Upper lobe of left lung (tissue), 6 donors: ENCODE results near the gene RDH14. TPM values are rescaled to one million over a fixed set of nuclear protein-coding genes. Genes with fewer than 3 reads are reported as not detected.

Source experiments
- ATAC-seq, 2 donors: fragments of 200-7000 bp; cut with Tn5 transposase; one replicate each; pipeline ENCODE4 v1.9.1; 2022; ENCODE audit warnings: mild to moderate bottlenecking in 2 of 2, moderate library complexity in 2 of 2; ENCODE audit not compliant: low FRiP score in 2 of 2
- DNase-seq, 2 donors: peaks; one replicate each; pipeline ENCODE4 v3.0.0-alpha.2; 2019 to 2020
- H3K27ac ChIP-seq, 4 donors: fragments of 200-600 bp; sonication (generic); one replicate each; pipeline ENCODE4 v1.5.1; 2016 to 2019
- H3K27me3 ChIP-seq, 4 donors: fragments of 200-600 bp; sonication (generic); one replicate each; pipeline ENCODE4 v1.5.1; 2017 to 2019
- H3K36me3 ChIP-seq, 4 donors: fragments of 200-600 bp; sonication (generic); one replicate each; pipeline ENCODE4 v1.5.1; 2016 to 2019
- H3K4me1 ChIP-seq, 4 donors: fragments of 200-600 bp; sonication (generic); one replicate each; pipeline ENCODE4 v1.5.1; 2018 to 2019
- H3K4me3 ChIP-seq, 4 donors: fragments of 200-600 bp; sonication (generic); one replicate each; pipeline ENCODE4 v1.5.1; 2017 to 2019; ENCODE audit warnings: mild to moderate bottlenecking in 2 of 4, moderate library complexity in 1 of 4
- H3K9me3 ChIP-seq, 4 donors: fragments of 200-600 bp; sonication (generic); one replicate each; pipeline ENCODE4 v1.5.1; 2018 to 2019
- EP300 ChIP-seq, 4 donors: sonication (generic); formaldehyde crosslinking; IDR thresholded peaks; one replicate each; pipeline ENCODE4 v1.5.1; 2017; ENCODE audit warnings: antibody characterized with exemption in 4 of 4, control low read depth in 2 of 4
- POLR2A ChIP-seq, 4 donors: fragments of 450-650 bp; IDR thresholded peaks; one replicate each; pipeline ENCODE4 v1.5.1; 2016 to 2017; ENCODE audit warnings: antibody characterized with exemption in 4 of 4, mild to moderate bottlenecking in 2 of 4
- POLR2AphosphoS5 ChIP-seq, 2 donors: sonication (generic); formaldehyde crosslinking; IDR thresholded peaks; one replicate each; pipeline ENCODE4 v1.5.1; 2017; ENCODE audit warnings: antibody characterized with exemption in 2 of 2
- WGBS, 2 donors: methylation state at CpG; one replicate each; pipeline ENCODE4 v1.1.5; 2017 to 2018; 5-methylcytosine and 5-hydroxymethylcytosine counted together
- total RNA-seq, 6 donors: library from RNA; depleted of rRNA in 4 of 6; stranded (reverse); fragments of >200 nt in 4 of 6; gene quantifications; one replicate each; pipeline versions ENCODE4 v1.1.0 to v1.2.1, GENCODE V29; 2016 to 2021
- TF ChIP-seq, protein P1 (sequence below), 6 experiments: fragments of 450-650 bp in 4 of 6; fragments of 200-600 bp in 2 of 6; sonication (generic) in 2 of 6; IDR thresholded peaks; one replicate each; pipeline ENCODE4 v1.5.1; 2016 to 2019; ENCODE audit warnings: antibody characterized with exemption in 6 of 6
- donor health status: DM: no; HTN: no; CAD: no; lungs with moderate emphysema.
- donor health status: DM: no; HTN: yes; CAD: no; lungs with severe emphysema.

Gene RDH14
- total RNA-seq, 6 donors from 2014 or later, result 16.2 to 35.2 (median 26.8) TPM

DNA sequence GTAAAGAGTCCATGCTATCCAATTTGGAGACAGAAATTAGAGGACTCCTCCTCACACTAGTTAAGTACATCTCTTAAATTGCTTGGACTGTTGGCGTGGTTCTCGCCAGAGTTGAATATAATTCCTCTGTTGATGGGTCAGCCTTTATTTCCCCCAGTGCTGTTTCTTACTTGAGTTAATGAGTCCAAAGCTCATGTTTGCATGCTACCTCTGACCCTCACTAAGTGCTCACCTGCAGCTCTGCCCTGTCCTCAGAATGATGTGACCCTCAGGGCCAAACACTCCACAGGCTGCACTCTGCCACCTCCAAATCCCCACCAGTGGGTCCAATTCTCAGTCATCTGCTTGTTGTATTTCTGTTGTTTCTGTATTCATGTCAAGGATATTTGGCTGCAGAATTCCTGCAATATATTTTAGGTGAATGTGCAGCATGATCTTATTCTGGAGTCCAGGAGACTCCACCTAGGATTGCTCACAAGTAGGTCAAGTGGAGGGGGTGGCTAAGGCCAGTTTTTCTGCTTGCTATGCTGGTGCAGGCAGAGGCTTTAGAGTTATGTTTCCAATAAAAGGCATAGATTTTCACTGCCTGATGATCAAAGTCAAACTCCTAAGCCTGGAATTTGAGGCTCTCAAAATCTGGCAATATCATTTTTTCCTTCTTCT lies 37.8 kb downstream of the RDH14 start:
- H3K4me3 ChIP-seq, result no peak overlapping the region
- TF ChIP-seq POLR2A (IDR thresholded peaks at IDR 0.05) (no peak), POLR2AphosphoS5 (IDR thresholded peaks at IDR 0.05) (no peak), EP300 (IDR thresholded peaks at IDR 0.05) (no peak)
- TF ChIP-seq, protein P1, sequence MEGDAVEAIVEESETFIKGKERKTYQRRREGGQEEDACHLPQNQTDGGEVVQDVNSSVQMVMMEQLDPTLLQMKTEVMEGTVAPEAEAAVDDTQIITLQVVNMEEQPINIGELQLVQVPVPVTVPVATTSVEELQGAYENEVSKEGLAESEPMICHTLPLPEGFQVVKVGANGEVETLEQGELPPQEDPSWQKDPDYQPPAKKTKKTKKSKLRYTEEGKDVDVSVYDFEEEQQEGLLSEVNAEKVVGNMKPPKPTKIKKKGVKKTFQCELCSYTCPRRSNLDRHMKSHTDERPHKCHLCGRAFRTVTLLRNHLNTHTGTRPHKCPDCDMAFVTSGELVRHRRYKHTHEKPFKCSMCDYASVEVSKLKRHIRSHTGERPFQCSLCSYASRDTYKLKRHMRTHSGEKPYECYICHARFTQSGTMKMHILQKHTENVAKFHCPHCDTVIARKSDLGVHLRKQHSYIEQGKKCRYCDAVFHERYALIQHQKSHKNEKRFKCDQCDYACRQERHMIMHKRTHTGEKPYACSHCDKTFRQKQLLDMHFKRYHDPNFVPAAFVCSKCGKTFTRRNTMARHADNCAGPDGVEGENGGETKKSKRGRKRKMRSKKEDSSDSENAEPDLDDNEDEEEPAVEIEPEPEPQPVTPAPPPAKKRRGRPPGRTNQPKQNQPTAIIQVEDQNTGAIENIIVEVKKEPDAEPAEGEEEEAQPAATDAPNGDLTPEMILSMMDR (IDR thresholded peaks at IDR 0.05), result no peak
- H3K27me3 ChIP-seq, result no peaks in the 10 kb centered on the region
- no peaks in the 10 kb centered on the region for H3K36me3 ChIP-seq
- ATAC-seq (no peak), DNase-seq (no peak)
- no peaks in the 10 kb centered on the region for H3K9me3 ChIP-seq
- no peak overlapping the region for H3K27ac ChIP-seq
- 94 to 100% methylated on average over 2 of the region's 2 CpGs for WGBS, 2 donors
- peaks cover 0 to 6% (median 0%) of the 10 kb centered on the region in 4 donors for H3K4me1 ChIP-seq

DNA sequence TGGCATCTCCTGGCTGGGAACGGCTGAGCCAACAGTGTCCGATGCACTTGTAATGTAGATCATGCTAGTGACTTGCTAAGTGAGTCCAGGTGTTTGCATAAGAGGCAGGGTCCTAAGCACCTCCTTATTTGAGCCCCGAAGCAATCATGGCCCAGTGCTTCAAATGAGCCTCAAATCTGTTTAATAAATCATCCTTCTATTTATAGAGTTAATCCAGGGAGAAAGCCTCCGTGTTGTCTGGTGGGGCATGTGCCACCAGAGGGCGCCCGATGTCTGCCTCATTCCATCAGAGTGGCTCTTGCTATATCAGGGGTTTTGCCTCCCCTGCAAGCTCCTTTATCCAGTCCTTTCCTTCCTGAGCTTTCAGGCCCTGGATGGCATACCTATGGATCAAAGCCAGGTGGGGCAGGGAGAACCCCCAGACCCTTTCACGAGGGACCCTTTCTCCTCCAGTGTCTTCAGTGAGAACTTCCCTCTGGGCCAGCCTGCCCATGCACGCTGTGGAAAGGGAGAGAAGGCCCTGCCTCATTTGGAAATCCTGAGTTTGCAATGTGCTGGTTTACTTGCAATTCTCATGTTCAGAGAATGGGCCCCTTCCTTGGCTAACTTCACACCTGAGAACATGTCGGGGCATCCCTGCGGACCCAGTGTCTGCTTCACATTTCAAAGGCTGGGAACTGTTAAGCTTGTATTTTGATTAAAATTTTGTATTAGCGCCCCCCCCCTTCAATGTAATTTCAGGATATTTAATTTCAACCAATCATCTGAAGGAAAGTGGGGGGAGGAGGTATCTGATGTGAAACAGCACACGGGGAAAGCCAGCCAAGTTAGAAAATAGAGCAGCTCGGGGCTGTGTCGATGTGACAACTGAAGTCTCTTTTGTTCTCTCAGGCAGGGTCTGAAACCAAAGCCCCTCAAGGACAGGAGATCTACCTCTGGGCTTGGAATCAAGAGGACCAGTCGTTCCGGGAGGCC lies 39.7 kb downstream of the RDH14 start:
- H3K4me1 ChIP-seq, result peaks cover 0 to 12% (median 3%) of the 10 kb centered on the region in 4 donors
- H3K27me3 ChIP-seq, result no peaks in the 10 kb centered on the region
- no peak for TF ChIP-seq POLR2A (IDR thresholded peaks at IDR 0.05)
- TF ChIP-seq, protein P1 (IDR thresholded peaks at IDR 0.05), result peak; percentile 66 to 82 (median 80)
- DNase-seq (peak; percentile 54 to 72), ATAC-seq (peak; percentile 76 to 91)
- H3K36me3 ChIP-seq, result no peaks in the 10 kb centered on the region
- WGBS, 2 donors, result 47 to 53% methylated on average over 16 of the region's 16 CpGs
- H3K4me3 ChIP-seq, result no peak overlapping the region
- no peaks in the 10 kb centered on the region for H3K9me3 ChIP-seq
- peak overlapping the region in 1 of 4 donors; percentile 14 for H3K27ac ChIP-seq

DNA sequence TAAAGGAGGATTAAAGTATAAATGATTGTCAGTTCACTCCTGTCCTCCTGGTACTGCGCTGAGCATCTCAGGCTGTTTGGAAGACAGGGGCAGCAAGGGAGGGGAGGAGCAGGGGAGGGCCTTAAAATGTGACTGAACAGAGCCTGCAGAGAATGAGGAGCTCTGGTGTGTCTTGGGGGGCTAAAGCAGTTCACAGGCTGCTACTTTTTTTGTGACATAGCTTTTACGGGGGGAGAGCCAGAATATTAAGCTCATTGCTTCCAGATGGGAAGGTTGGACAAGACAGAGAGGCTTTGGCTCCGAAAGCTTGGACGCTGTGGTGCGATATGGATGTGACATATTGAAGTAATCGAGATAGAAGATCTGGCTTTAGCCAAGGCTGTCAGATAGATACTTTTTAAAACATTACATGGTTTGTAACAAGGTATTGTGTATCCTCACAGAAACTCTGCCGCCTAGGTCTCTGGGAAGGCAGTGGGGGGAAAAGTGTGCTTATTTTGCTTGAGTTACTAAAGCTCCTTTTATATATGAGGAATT lies 40.5 kb downstream of the RDH14 start:
- TF ChIP-seq POLR2A (IDR thresholded peaks at IDR 0.05), result no peak
- TF ChIP-seq, protein P1 (IDR thresholded peaks at IDR 0.05), result no peak
- TF ChIP-seq POLR2AphosphoS5 (IDR thresholded peaks at IDR 0.05), result no peak
- no peak for TF ChIP-seq EP300 (IDR thresholded peaks at IDR 0.05)
- peak overlapping the region in 2 of 4 donors; percentile 4 to 14 for H3K27ac ChIP-seq
- no peaks in the 10 kb centered on the region for H3K36me3 ChIP-seq
- H3K27me3 ChIP-seq, result no peaks in the 10 kb centered on the region
- DNase-seq, result no peak
- H3K4me3 ChIP-seq, result no peak overlapping the region
- ATAC-seq, result peak in 1 of 2 donors; percentile 26
- H3K9me3 ChIP-seq, result no peaks in the 10 kb centered on the region
- peaks cover 2 to 20% (median 9%) of the 10 kb centered on the region in 4 donors for H3K4me1 ChIP-seq
- WGBS, 2 donors, result 56 to 62% methylated on average over 7 of the region's 7 CpGs

DNA sequence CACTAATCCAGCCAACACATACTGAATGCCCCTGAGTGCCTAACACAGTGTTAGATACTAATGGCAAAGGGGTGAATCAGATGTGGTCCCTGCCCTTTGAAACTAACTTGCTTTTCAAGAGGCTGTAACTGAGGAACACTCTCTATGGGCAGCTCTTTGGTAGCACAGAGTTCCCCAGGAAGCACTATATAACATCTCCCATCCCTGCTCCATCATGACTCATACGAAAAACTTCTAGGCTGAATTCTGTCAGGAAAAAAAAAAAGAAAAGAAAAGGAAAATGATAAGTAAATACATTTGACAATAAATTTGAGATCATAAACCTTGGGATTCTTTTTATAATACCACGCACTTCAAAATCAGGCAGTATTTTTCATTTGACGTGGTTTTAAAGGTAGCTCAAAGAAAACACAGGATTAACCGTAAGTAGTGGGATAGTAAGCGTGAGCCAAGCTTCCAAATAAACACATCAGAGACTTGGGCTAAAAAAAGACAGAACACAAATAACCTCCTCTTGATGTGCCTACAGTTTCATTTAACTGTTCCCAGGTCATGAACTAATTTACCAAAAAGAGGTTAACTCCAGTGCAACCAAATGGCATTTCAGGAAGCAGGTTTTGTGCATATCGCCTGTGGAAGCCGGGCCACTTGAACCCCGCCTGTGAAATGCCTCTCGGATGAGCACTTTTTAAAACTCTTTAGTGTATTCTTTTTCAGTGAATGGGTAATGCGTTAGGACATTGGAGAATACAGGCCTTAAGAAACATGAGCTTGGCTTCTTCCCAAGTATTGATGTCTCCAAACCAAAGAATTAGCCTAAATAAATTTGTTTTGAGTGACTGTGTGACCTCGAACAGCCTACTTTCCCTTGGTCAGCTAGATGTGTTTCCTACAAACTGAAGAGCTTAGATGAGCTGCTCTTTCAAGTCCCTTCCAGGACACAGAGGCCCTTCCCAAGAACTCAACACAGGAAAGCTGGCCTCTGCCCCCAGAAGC lies 42.0 kb downstream of the RDH14 start:
- no peak for ATAC-seq
- peak overlapping the region in 1 of 4 donors; percentile 46 for H3K27ac ChIP-seq
- no peaks in the 10 kb centered on the region for H3K9me3 ChIP-seq
- WGBS, 2 donors, result 73% methylated on average over 11 of the region's 11 CpGs
- peaks cover 4 to 24% (median 12%) of the 10 kb centered on the region in 4 donors for H3K4me1 ChIP-seq
- no peak for TF ChIP-seq EP300 (IDR thresholded peaks at IDR 0.05)
- TF ChIP-seq POLR2A (IDR thresholded peaks at IDR 0.05), result no peak
- TF ChIP-seq POLR2AphosphoS5 (IDR thresholded peaks at IDR 0.05), result no peak
- TF ChIP-seq, protein P1 (IDR thresholded peaks at IDR 0.05), result no peak
- H3K27me3 ChIP-seq, result no peaks in the 10 kb centered on the region
- H3K36me3 ChIP-seq, result no peaks in the 10 kb centered on the region
- no peak overlapping the region for H3K4me3 ChIP-seq
- no peak for DNase-seq
